K562 (cell line): ENCODE results near the gene ICE2. TPM values are rescaled to one million over a fixed set of nuclear protein-coding genes. Genes with fewer than 3 reads are reported as not detected.
A peak's percentile ranks its signal among the peaks of the same experiment; 100 is the strongest.

ENCODE experiments used
- ATAC-seq: fragments of 200-7000 bp; cut with Tn5 transposase; 3 replicates; pipeline ENCODE4 v1.9.1; 2020; ENCODE audit warnings: moderate library complexity
- BruUV-seq: library from RNA; stranded (reverse); fragments of 400-500 nt; replicated peaks from 2 replicates; lab custom pipeline; 2021; lab: Mats Ljungman, UMichigan
- CTCF ChIA-PET: fragments of 300-600 bp; formaldehyde crosslinking; extraction: SDS; loops from one replicate; lab custom pipeline; 2021; ENCODE audit warnings: low intra/inter-chr PET ratio; lab: Yijun Ruan, JAX
- POLR2A ChIA-PET: fragments of 300-600, 350-650 bp; sonication (Branson Sonifier 250); formaldehyde crosslinking; extraction: SDS; loops from one replicate; lab custom pipeline; 2021; ENCODE audit warnings: antibody characterized with exemption, inconsistent platforms; lab: Yijun Ruan, JAX
- DNase-seq, 4 experiments: peaks; one replicate each; pipeline versions ENCODE4 v3.0.0 to v3.0.0-alpha.2; 2011 to 2018; ENCODE audit warnings: low spot score in 3 of 4, mixed read lengths in 3 of 4; ENCODE audit errors: extremely low read depth in 1 of 4
- FAIRE-seq: peaks from 2 replicates; lab custom pipeline; 2011; peaks lifted over from hg19 to GRCh38; lab: Jason Lieb, UNC
- H2AFZ ChIP-seq: 2 replicates; pipeline ENCODE4 v1.6.0; 2011; ENCODE audit warnings: low read depth, low read length, control low read depth, inconsistent platforms
- H3K27ac ChIP-seq: fragments of 200-600 bp; 3 replicates; pipeline ENCODE4 v1.8.0; 2011; ENCODE audit warnings: low read depth, mild to moderate bottlenecking, control low read depth, inconsistent platforms, low read length, moderate library complexity, mixed read lengths; ENCODE audit errors: extremely low read depth
- H3K27me3 ChIP-seq, 2 experiments: fragments of 300-600 bp in 1 of 2; 2 replicates in 1 of 2; 3 replicates in 1 of 2; pipeline versions ENCODE4 v1.6.0 to v1.8.0; 2011; ENCODE audit warnings: inconsistent platforms in 2 of 2, low read length in 2 of 2, mild to moderate bottlenecking in 1 of 2, mixed read lengths in 1 of 2, moderate library complexity in 1 of 2; ENCODE audit not compliant: control insufficient read depth in 2 of 2, insufficient read depth in 2 of 2
- H3K36me3 ChIP-seq: fragments of 300-600 bp; 3 replicates; pipeline ENCODE4 v1.8.0; 2011; ENCODE audit warnings: mild to moderate bottlenecking, low read length, inconsistent platforms; ENCODE audit not compliant: control insufficient read depth, insufficient read depth
- H3K4me1 ChIP-seq, 2 experiments: fragments of 200-600 bp in 1 of 2; replicated peaks in 1 of 2; 2 replicates in 1 of 2; 3 replicates in 1 of 2; pipeline versions ENCODE4 v1.5.1 to v1.8.0; 2011; ENCODE audit warnings: inconsistent platforms in 2 of 2, low read length in 2 of 2, mild to moderate bottlenecking in 1 of 2, mixed read lengths in 1 of 2, moderate library complexity in 1 of 2; ENCODE audit not compliant: control insufficient read depth in 2 of 2, insufficient read depth in 2 of 2
- H3K4me2 ChIP-seq: 2 replicates; pipeline ENCODE4 v1.6.1; 2011; ENCODE audit warnings: low read length, control low read depth, inconsistent platforms, mixed read lengths; ENCODE audit not compliant: insufficient read depth
- H3K4me3 ChIP-seq: fragments of 200-600 bp; sonication (generic), shearing (Covaris generic); 2 replicates; pipeline ENCODE4 v1.5.1; 2016; ENCODE audit warnings: control low read depth, inconsistent platforms
- H3K79me2 ChIP-seq: fragments of 200-600 bp; 3 replicates; pipeline ENCODE4 v1.8.0; 2011; ENCODE audit warnings: low read length, inconsistent platforms; ENCODE audit not compliant: control insufficient read depth, insufficient read depth
- H3K9ac ChIP-seq, 2 experiments: 2 replicates each; pipeline versions ENCODE4 v1.6.0 to v1.6.1; 2011; ENCODE audit warnings: low read depth in 2 of 2, low read length in 2 of 2, control low read depth in 1 of 2, inconsistent platforms in 1 of 2, mild to moderate bottlenecking in 1 of 2, mixed read lengths in 1 of 2; ENCODE audit not compliant: insufficient read depth in 1 of 2
- H3K9me1 ChIP-seq: one replicate; pipeline ENCODE4 v1.6.0; 2011; ENCODE audit warnings: inconsistent platforms, mild to moderate bottlenecking, low read length, moderate library complexity; ENCODE audit not compliant: control insufficient read depth, insufficient read depth
- H3K9me3 ChIP-seq: replicated peaks from 2 replicates; pipeline ENCODE4 v1.5.1; 2011; ENCODE audit warnings: low read depth, low read length, inconsistent platforms; ENCODE audit not compliant: control insufficient read depth, insufficient read depth
- H4K20me1 ChIP-seq: replicated peaks from 2 replicates; pipeline ENCODE4 v1.6.1; 2011; ENCODE audit warnings: low read length, inconsistent platforms, mixed read lengths; ENCODE audit not compliant: control insufficient read depth, insufficient read depth
- CCAR2 ChIP-seq: fragments of 200-400 bp; formaldehyde crosslinking; IDR thresholded peaks from 2 replicates; pipeline ENCODE4 v1.6.1; 2017; ENCODE audit warnings: mild to moderate bottlenecking, low read depth, low read length
- ETV1 ChIP-seq: fragments of 450-650 bp; conservative IDR thresholded peaks from 2 replicates; pipeline ENCODE4 v1.6.1; 2016; ENCODE audit warnings: missing genetic modification characterization, control low read depth, low read depth, missing compliant biosample characterization
- FOXA3 ChIP-seq, 2 experiments: fragments of 450-650 bp in 1 of 2; sonication (generic) in 1 of 2; formaldehyde crosslinking; IDR thresholded peaks in 1 of 2; conservative IDR thresholded peaks in 1 of 2; 2 replicates each; pipeline versions ENCODE4 v1.4.0 to v1.8.0; 2020 to 2022; ENCODE audit warnings: mild to moderate bottlenecking in 2 of 2, missing genetic modification reagents in 1 of 2
- HNRNPLL ChIP-seq: fragments of 200-400 bp; formaldehyde crosslinking; IDR thresholded peaks from 2 replicates; pipeline ENCODE4 v1.6.1; 2017; ENCODE audit warnings: low read length, low read depth, mild to moderate bottlenecking; ENCODE audit not compliant: poor library complexity, severe bottlenecking
- HNRNPUL1 ChIP-seq: fragments of 200-400 bp; formaldehyde crosslinking; IDR thresholded peaks from 2 replicates; pipeline ENCODE4 v1.6.1; 2017; ENCODE audit warnings: low read length
- SMAD3 ChIP-seq: fragments of 450-650 bp; formaldehyde crosslinking; conservative IDR thresholded peaks from 2 replicates; pipeline ENCODE4 v1.4.0; 2020; ENCODE audit warnings: mild to moderate bottlenecking
- SREBF1 ChIP-seq: fragments of 150-350 bp; IDR thresholded peaks from 2 replicates; pipeline ENCODE4 v1.6.1; 2014; ENCODE audit warnings: antibody characterized with exemption, low read depth, low read length, borderline replicate concordance
- THRA ChIP-seq: fragments of 450-650 bp; IDR thresholded peaks from 2 replicates; pipeline ENCODE4 v1.6.1; 2017; ENCODE audit warnings: mild to moderate bottlenecking, moderate library complexity
- ZNF146 ChIP-seq: IDR thresholded peaks from one replicate; pipeline ENCODE4 v1.6.1; 2018; ENCODE audit warnings: missing compliant biosample characterization; ENCODE audit not compliant: unreplicated experiment
- ZNF316 ChIP-seq: fragments of 450-650 bp; IDR thresholded peaks from 2 replicates; pipeline ENCODE4 v1.6.1; 2016
- in situ Hi-C: fragments of 300-500 bp; cut with MboI; formaldehyde crosslinking; loops from 4 replicates; pipeline ENCODE4 v1.15.0; 2018; ENCODE audit warnings: inconsistent platforms, mixed read lengths
- intact Hi-C: fragments of 100-400 bp; cut with micrococcal nuclease; formaldehyde crosslinking; loops from 2 replicates; pipeline ENCODE4 v1.14.2; 2022
- polyA plus RNA-seq, 8 experiments: library from polyadenylated mRNA; depleted of rRNA in 4 of 8; stranded (reverse) in 5 of 8; unstranded in 3 of 8; fragments of >200 nt; fragmentation: Nextera tagmentation in 2 of 8; fragmentation: Illumina TruSeq in 1 of 8; extraction: Ambion mirVana in 2 of 8; extraction: Trizol in 1 of 8; gene quantifications; 2 replicates each; pipeline versions ENCODE4 v1.2.1 to v1.2.3, GENCODE V29; 2011 to 2014; ENCODE audit warnings: inconsistent platforms in 1 of 8, missing spikeins in 1 of 8
- total RNA-seq, 7 experiments: library from RNA; depleted of rRNA in 6 of 7; stranded (reverse); fragments of >200 nt in 6 of 7; fragmentation: Illumina TruSeq in 2 of 7; extraction: Trizol in 2 of 7; gene quantifications; 2 replicates each; pipeline versions ENCODE4 v1.2.1 to v1.2.3, GENCODE V29; 2011 to 2021; ENCODE audit warnings: low replicate concordance in 1 of 7
- TF ChIP-seq, protein P1 (sequence below), 2 experiments: fragments of 250-450 bp in 1 of 2; fragments of 450-650 bp in 1 of 2; sonication (Bioruptor Pico) in 1 of 2; IDR thresholded peaks; 2 replicates each; pipeline versions ENCODE4 v1.6.1 to v1.8.0; 2016 to 2021; ENCODE audit warnings: mild to moderate bottlenecking in 2 of 2, moderate library complexity in 2 of 2, missing compliant biosample characterization in 1 of 2, missing genetic modification characterization in 1 of 2
- TF ChIP-seq, protein P2 (sequence below): sonication (generic); formaldehyde crosslinking; IDR thresholded peaks from 2 replicates; pipeline ENCODE4 v1.8.0; 2022; ENCODE audit warnings: mild to moderate bottlenecking, low read depth, missing genetic modification reagents
- TF ChIP-seq, protein P3 (sequence below): IDR thresholded peaks from 2 replicates; pipeline ENCODE4 v1.6.1; 2014; ENCODE audit warnings: antibody characterized with exemption
- TF ChIP-seq, protein P4 (sequence below): IDR thresholded peaks from 2 replicates; pipeline ENCODE4 v1.6.1; 2011; ENCODE audit not compliant: insufficient read length; ENCODE audit errors: extremely low read depth

Gene ICE2
- total and polyA plus RNA-seq, 9 of the 15 experiments (the other 6 are each of a cell fraction or from before 2014, with no cell fraction given): 21.8 to 87.9 (median 58.1) TPM

DNA sequence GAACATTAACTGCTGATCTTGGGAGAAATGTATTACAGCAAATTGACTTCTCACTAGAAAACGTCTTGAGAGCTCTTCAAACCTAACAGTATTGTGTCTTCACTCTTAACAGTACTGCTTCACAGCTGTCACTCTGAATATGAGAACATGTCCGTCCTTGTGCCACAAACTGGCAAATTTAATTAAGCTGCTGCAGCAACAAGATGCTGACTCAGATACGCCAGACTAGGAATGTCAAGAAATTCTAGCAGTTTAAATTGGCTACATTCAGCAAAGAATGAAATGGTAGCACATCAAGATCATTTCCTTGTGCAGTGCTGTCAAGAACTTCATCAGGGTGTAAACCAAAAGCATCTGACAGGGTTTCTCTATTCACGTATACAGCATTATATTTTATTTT lies 7.6 kb downstream of the ICE2 start (continued):
- TF ChIP-seq, protein P1, sequence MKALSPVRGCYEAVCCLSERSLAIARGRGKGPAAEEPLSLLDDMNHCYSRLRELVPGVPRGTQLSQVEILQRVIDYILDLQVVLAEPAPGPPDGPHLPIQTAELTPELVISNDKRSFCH (CRISPR knock-in tag; IDR thresholded peaks at IDR 0.05): no peak
- TF ChIP-seq, protein P1 (tag; IDR thresholded peaks at IDR 0.05): no peak
- TF ChIP-seq HNRNPLL: no peak

- Histone ChIP-seq H4K20me1 (no peaks in the 10 kb centered on the region), H3K4me1 (no peaks in the 10 kb centered on the region; a peak in 1 of 5 replicates), H3K27ac (no peak overlapping the region; the same call in 2 of the 3 replicates), H3K27me3 (no peaks in the 10 kb centered on the region), H3K4me2 (no peak overlapping the region), H3K9ac (no peak overlapping the region), H2AFZ (no peak overlapping the region), H3K79me2 (peaks cover 50% of the 10 kb centered on the region), H3K4me3 (no peak overlapping the region), H3K36me3 (peaks cover 83% of the 10 kb centered on the region), H3K9me1 (no peaks in the 10 kb centered on the region), H3K9me3 (no peaks in the 10 kb centered on the region)
- no peak for FAIRE-seq
- intact Hi-C loops: no loop called here
- no TSS peak for BruUV-seq
- DNase-seq: no peak
- in situ Hi-C loops: no loop called here
- ChIA-PET CTCF (no interaction called here), POLR2A (no interaction called here)
- no peak for ATAC-seq
- TF ChIP-seq FOXA3 (CRISPR knock-in tag; conservative IDR thresholded peaks at IDR 0.05 in 1 of 2, IDR thresholded peaks at IDR 0.05 in 1 of 2): no peak
- TF ChIP-seq, protein P2, sequence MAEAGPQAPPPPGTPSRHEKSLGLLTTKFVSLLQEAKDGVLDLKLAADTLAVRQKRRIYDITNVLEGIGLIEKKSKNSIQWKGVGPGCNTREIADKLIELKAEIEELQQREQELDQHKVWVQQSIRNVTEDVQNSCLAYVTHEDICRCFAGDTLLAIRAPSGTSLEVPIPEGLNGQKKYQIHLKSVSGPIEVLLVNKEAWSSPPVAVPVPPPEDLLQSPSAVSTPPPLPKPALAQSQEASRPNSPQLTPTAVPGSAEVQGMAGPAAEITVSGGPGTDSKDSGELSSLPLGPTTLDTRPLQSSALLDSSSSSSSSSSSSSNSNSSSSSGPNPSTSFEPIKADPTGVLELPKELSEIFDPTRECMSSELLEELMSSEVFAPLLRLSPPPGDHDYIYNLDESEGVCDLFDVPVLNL: no peak
- no peak for TF ChIP-seq SREBF1
- TF ChIP-seq HNRNPUL1: no peak
- TF ChIP-seq THRA: no peak
- no peak for TF ChIP-seq SMAD3 (CRISPR knock-in tag)
- no peak for TF ChIP-seq ETV1 (tag)
- TF ChIP-seq ZNF146 (CRISPR knock-in tag): no peak
- TF ChIP-seq, protein P3, sequence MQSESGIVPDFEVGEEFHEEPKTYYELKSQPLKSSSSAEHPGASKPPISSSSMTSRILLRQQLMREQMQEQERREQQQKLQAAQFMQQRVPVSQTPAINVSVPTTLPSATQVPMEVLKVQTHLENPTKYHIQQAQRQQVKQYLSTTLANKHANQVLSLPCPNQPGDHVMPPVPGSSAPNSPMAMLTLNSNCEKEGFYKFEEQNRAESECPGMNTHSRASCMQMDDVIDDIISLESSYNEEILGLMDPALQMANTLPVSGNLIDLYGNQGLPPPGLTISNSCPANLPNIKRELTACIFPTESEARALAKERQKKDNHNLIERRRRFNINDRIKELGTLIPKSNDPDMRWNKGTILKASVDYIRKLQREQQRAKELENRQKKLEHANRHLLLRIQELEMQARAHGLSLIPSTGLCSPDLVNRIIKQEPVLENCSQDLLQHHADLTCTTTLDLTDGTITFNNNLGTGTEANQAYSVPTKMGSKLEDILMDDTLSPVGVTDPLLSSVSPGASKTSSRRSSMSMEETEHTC: no peak
- no peak for TF ChIP-seq CCAR2
- peak; percentile 33 for TF ChIP-seq ZNF316
- TF ChIP-seq, protein P4, sequence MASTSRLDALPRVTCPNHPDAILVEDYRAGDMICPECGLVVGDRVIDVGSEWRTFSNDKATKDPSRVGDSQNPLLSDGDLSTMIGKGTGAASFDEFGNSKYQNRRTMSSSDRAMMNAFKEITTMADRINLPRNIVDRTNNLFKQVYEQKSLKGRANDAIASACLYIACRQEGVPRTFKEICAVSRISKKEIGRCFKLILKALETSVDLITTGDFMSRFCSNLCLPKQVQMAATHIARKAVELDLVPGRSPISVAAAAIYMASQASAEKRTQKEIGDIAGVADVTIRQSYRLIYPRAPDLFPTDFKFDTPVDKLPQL: no peak
These were observed 8.9 kb downstream of the ICE2 start for GRCh38 chr15:60469893-60470641.
